H1 (cell line): ENCODE results near the gene ADGRV1. TPM values are rescaled to one million over a fixed set of nuclear protein-coding genes. Genes with fewer than 3 reads are reported as not detected.

Experiments used
- CTCF ChIA-PET: fragments of 300-600 bp; sonication (Branson Sonifier 250); formaldehyde crosslinking; loops from one replicate; lab custom pipeline; 2021; ENCODE audit not compliant: partially characterized antibody; lab: Charles Lee
- POLR2A ChIA-PET: fragments of 300-600 bp; sonication (Branson Sonifier 250); formaldehyde crosslinking; loops from one replicate; lab custom pipeline; 2021; ENCODE audit warnings: inconsistent platforms; ENCODE audit not compliant: partially characterized antibody; lab: Charles Lee
- DNase-seq, 2 experiments: peaks; one replicate each; pipeline versions ENCODE4 v3.0.0 to v3.0.0-alpha.2; 2010 to 2022; ENCODE audit warnings: low spot score in 2 of 2, low read depth in 1 of 2, mixed read lengths in 1 of 2
- FAIRE-seq: peaks from 2 replicates; lab custom pipeline; 2011; peaks lifted over from hg19 to GRCh38; lab: Jason Lieb, UNC
- H2AFZ ChIP-seq: 2 replicates; pipeline ENCODE4 v1.8.1; 2012; ENCODE audit warnings: low read length, inconsistent platforms
- H2AK5ac ChIP-seq: 2 replicates; pipeline ENCODE4 v1.6.1; 2013; ENCODE audit warnings: low read depth, low read length
- H2BK120ac ChIP-seq: replicated peaks from 2 replicates; pipeline ENCODE3; 2013; ENCODE audit warnings: low read depth, low read length, inconsistent platforms
- H2BK12ac ChIP-seq: 2 replicates; pipeline ENCODE4 v1.6.1; 2013; ENCODE audit warnings: low read depth, low read length
- H2BK15ac ChIP-seq: 2 replicates; pipeline ENCODE4 v1.6.1; 2013; ENCODE audit warnings: low read length
- H2BK20ac ChIP-seq: 2 replicates; pipeline ENCODE4 v1.6.1; 2013; ENCODE audit warnings: low read length
- H2BK5ac ChIP-seq: 2 replicates; pipeline ENCODE4 v1.6.1; 2013; ENCODE audit warnings: low read depth, low read length
- H3K14ac ChIP-seq: 2 replicates; pipeline ENCODE4 v1.6.1; 2013; ENCODE audit warnings: inconsistent platforms; ENCODE audit not compliant: insufficient read length
- H3K18ac ChIP-seq: 2 replicates; pipeline ENCODE4 v1.6.1; 2013; ENCODE audit warnings: low read length; ENCODE audit errors: extremely low read depth
- H3K23ac ChIP-seq: 2 replicates; pipeline ENCODE4 v1.6.1; 2013; ENCODE audit warnings: inconsistent platforms; ENCODE audit not compliant: insufficient read length
- H3K23me2 ChIP-seq: 2 replicates; pipeline ENCODE4 v1.6.1; 2013; ENCODE audit warnings: low read depth, low read length
- H3K27ac ChIP-seq: 2 replicates; pipeline ENCODE4 v1.6.1; 2011; ENCODE audit warnings: low read depth, low read length, inconsistent platforms
- H3K27me3 ChIP-seq, 4 experiments: replicated peaks in 1 of 4; 1 replicate in 1 of 4; 2 replicates in 3 of 4; pipeline versions ENCODE4 v1.6.1 to v1.8.1; 2011 to 2013; ENCODE audit warnings: low read length in 3 of 4, mild to moderate bottlenecking in 3 of 4, inconsistent platforms in 2 of 4, mixed read lengths in 2 of 4, moderate library complexity in 1 of 4; ENCODE audit not compliant: control insufficient read depth in 3 of 4, insufficient read depth in 3 of 4; ENCODE audit errors: extremely low read depth in 1 of 4
- H3K36me3 ChIP-seq, 4 experiments: 2 replicates each; pipeline versions ENCODE4 v1.6.1 to v1.8.1; 2011 to 2013; ENCODE audit warnings: mild to moderate bottlenecking in 4 of 4, low read length in 3 of 4, moderate library complexity in 2 of 4, control low read depth in 1 of 4, inconsistent platforms in 1 of 4; ENCODE audit not compliant: insufficient read depth in 4 of 4, control insufficient read depth in 2 of 4
- H3K4ac ChIP-seq: replicated peaks from 2 replicates; pipeline ENCODE3; 2013; ENCODE audit warnings: low read length, low read depth, mixed read lengths, inconsistent platforms; ENCODE audit not compliant: insufficient read length
- H3K4me1 ChIP-seq, 4 experiments: replicated peaks in 1 of 4; 1 replicate in 1 of 4; 2 replicates in 3 of 4; pipeline versions ENCODE4 v1.6.1 to v1.8.1; 2011 to 2013; ENCODE audit warnings: low read length in 3 of 4, inconsistent platforms in 2 of 4, mixed read lengths in 1 of 4; ENCODE audit not compliant: insufficient read depth in 4 of 4, control insufficient read depth in 3 of 4
- H3K4me2 ChIP-seq, 2 experiments: 2 replicates each; pipeline versions ENCODE4 v1.6.1 to v1.8.1; 2011 to 2013; ENCODE audit warnings: low read depth in 2 of 2, low read length in 2 of 2, control low read depth in 1 of 2, inconsistent platforms in 1 of 2, mild to moderate bottlenecking in 1 of 2; ENCODE audit not compliant: insufficient read depth in 1 of 2
- H3K4me3 ChIP-seq, 4 experiments: fragments of 200-600, 300-600 bp in 1 of 4; sonication (generic), shearing (Covaris generic), sonication (Bioruptor Twin) in 1 of 4; 2 replicates each; pipeline versions ENCODE4 v1.5.1 to v1.8.1; 2011 to 2016; ENCODE audit warnings: low read length in 4 of 4, low read depth in 3 of 4, control low read depth in 2 of 4, inconsistent platforms in 2 of 4, mild to moderate bottlenecking in 2 of 4, mixed read lengths in 1 of 4, moderate library complexity in 1 of 4; ENCODE audit not compliant: insufficient read depth in 2 of 4; ENCODE audit errors: extremely low read depth in 1 of 4
- H3K56ac ChIP-seq: replicated peaks from 2 replicates; pipeline ENCODE3; 2013; ENCODE audit warnings: low read depth, mild to moderate bottlenecking, mixed read lengths, low read length, inconsistent platforms; ENCODE audit not compliant: insufficient read length
- H3K79me1 ChIP-seq: 2 replicates; pipeline ENCODE4 v1.6.1; 2013; ENCODE audit warnings: low read depth, low read length, control low read depth
- H3K79me2 ChIP-seq, 2 experiments: 2 replicates each; pipeline versions ENCODE4 v1.6.1 to v1.8.1; 2012 to 2013; ENCODE audit warnings: low read length in 2 of 2, mild to moderate bottlenecking in 2 of 2, inconsistent platforms in 1 of 2; ENCODE audit not compliant: insufficient read depth in 2 of 2, control insufficient read depth in 1 of 2
- H3K9ac ChIP-seq, 4 experiments: replicated peaks in 1 of 4; 1 replicate in 1 of 4; 2 replicates in 3 of 4; pipeline versions ENCODE4 v1.6.1 to v1.8.1; 2011 to 2013; ENCODE audit warnings: low read depth in 3 of 4, low read length in 3 of 4, control low read depth in 2 of 4, mild to moderate bottlenecking in 2 of 4, moderate library complexity in 2 of 4, inconsistent platforms in 1 of 4; ENCODE audit errors: extremely low read depth in 1 of 4
- H3K9me3 ChIP-seq, 2 experiments: 2 replicates each; pipeline versions ENCODE4 v1.6.1 to v1.8.1; 2012 to 2013; ENCODE audit warnings: mild to moderate bottlenecking in 2 of 2, moderate library complexity in 2 of 2, control low read depth in 1 of 2, inconsistent platforms in 1 of 2, low read depth in 1 of 2, low read length in 1 of 2, mixed read lengths in 1 of 2; ENCODE audit not compliant: insufficient read depth in 2 of 2
- H4K20me1 ChIP-seq, 2 experiments: replicated peaks in 1 of 2; 2 replicates each; pipeline versions ENCODE3 to v1.8.1; 2011 to 2013; ENCODE audit warnings: inconsistent platforms in 2 of 2, low read length in 2 of 2, mild to moderate bottlenecking in 1 of 2; ENCODE audit not compliant: insufficient read depth in 2 of 2, control insufficient read depth in 1 of 2
- H4K5ac ChIP-seq: 2 replicates; pipeline ENCODE4 v1.6.1; 2013; ENCODE audit warnings: low read length, low read depth, mixed read lengths, inconsistent platforms; ENCODE audit not compliant: insufficient read length
- H4K8ac ChIP-seq: 2 replicates; pipeline ENCODE4 v1.8.0; 2013; ENCODE audit warnings: mild to moderate bottlenecking, moderate library complexity, low read length, inconsistent platforms; ENCODE audit not compliant: insufficient read depth; ENCODE audit errors: extremely low read depth
- H4K91ac ChIP-seq: replicated peaks from 2 replicates; pipeline ENCODE3; 2013; ENCODE audit warnings: low read length, mixed read lengths, inconsistent platforms; ENCODE audit not compliant: insufficient read length
- ASH2L ChIP-seq: fragments of 200-600, 300-600 bp; sonication (generic); IDR thresholded peaks from one replicate; pipeline ENCODE4 v1.7.1; 2017; ENCODE audit warnings: low read length
- BCL11A ChIP-seq, 2 experiments: IDR thresholded peaks; one replicate each; pipeline ENCODE4 v1.6.1; 2011; ENCODE audit warnings: low read depth in 2 of 2, low read length in 2 of 2, mild to moderate bottlenecking in 2 of 2
- FOSL1 ChIP-seq: IDR thresholded peaks from 2 replicates; pipeline ENCODE4 v1.6.1; 2011; ENCODE audit warnings: mild to moderate bottlenecking, low read depth, low read length, moderate library complexity; ENCODE audit not compliant: insufficient read depth
- JUN ChIP-seq: IDR thresholded peaks from 2 replicates; pipeline ENCODE4 v1.6.1; 2011; ENCODE audit warnings: low read depth, mild to moderate bottlenecking, improper control_type of control experiment, low read length
- JUND ChIP-seq: IDR thresholded peaks from 2 replicates; pipeline ENCODE4 v1.6.1; 2011; ENCODE audit warnings: mild to moderate bottlenecking, improper control_type of control experiment, low read length
- KDM4A ChIP-seq: IDR thresholded peaks from one replicate; pipeline ENCODE4 v1.7.1; 2012; ENCODE audit warnings: low read depth, mild to moderate bottlenecking, moderate library complexity, low read length, inconsistent platforms; ENCODE audit not compliant: severe bottlenecking
- POLR2A ChIP-seq, 2 experiments: IDR thresholded peaks; 1 replicate in 1 of 2; 2 replicates in 1 of 2; pipeline ENCODE4 v1.6.1; 2011; ENCODE audit warnings: low read depth in 2 of 2, low read length in 2 of 2, mild to moderate bottlenecking in 2 of 2; ENCODE audit errors: control extremely low read depth in 1 of 2
- RAD21 ChIP-seq, 2 experiments: IDR thresholded peaks in 1 of 2; conservative IDR thresholded peaks in 1 of 2; 2 replicates each; pipeline ENCODE4 v1.6.1; 2011; ENCODE audit warnings: low read depth in 2 of 2, low read length in 2 of 2, improper control_type of control experiment in 1 of 2, inconsistent platforms in 1 of 2, mild to moderate bottlenecking in 1 of 2, moderate library complexity in 1 of 2
- RBBP5 ChIP-seq: IDR thresholded peaks from 2 replicates; pipeline ENCODE4 v1.7.1; 2012; ENCODE audit warnings: low read depth, mild to moderate bottlenecking, inconsistent platforms, low read length, moderate library complexity, borderline replicate concordance
- SIN3A ChIP-seq, 2 experiments: IDR thresholded peaks in 1 of 2; conservative IDR thresholded peaks in 1 of 2; 2 replicates each; pipeline ENCODE4 v1.6.1; 2011 to 2012; ENCODE audit warnings: low read length in 2 of 2, improper control_type of control experiment in 1 of 2, low read depth in 1 of 2, mild to moderate bottlenecking in 1 of 2
- SIX5 ChIP-seq: IDR thresholded peaks from 2 replicates; pipeline ENCODE4 v1.6.1; 2011; ENCODE audit warnings: mild to moderate bottlenecking, low read depth, low read length
- SP1 ChIP-seq: IDR thresholded peaks from 2 replicates; pipeline ENCODE4 v1.6.1; 2011; ENCODE audit warnings: low read depth, low read length
- TAF1 ChIP-seq: IDR thresholded peaks from 2 replicates; pipeline ENCODE4 v1.6.1; 2011; ENCODE audit warnings: mild to moderate bottlenecking, low read depth, low read length
- TAF7 ChIP-seq: optimal IDR thresholded peaks from 2 replicates; pipeline ENCODE3; 2011; ENCODE audit warnings: low read depth, mild to moderate bottlenecking, inconsistent platforms, low read length, moderate library complexity, borderline replicate concordance
- WGBS, 2 experiments: shearing (Covaris generic) in 1 of 2; methylation state at CpG; one replicate each; pipeline versions ENCODE4 v1.1.6 to v1.1.7; 2013 to 2015; ENCODE audit warnings: low lambda C conversion rate in 2 of 2, mixed read lengths in 2 of 2, inconsistent platforms in 1 of 2, low coverage in 1 of 2, missing lambda C conversion rate in 1 of 2; ENCODE audit not compliant: insufficient replicate concordance in 2 of 2, insufficient coverage in 1 of 2, insufficient read length in 1 of 2; ENCODE audit errors: extremely low coverage in 1 of 2, missing lambda C conversion rate in 1 of 2; 5-methylcytosine and 5-hydroxymethylcytosine counted together
- polyA plus RNA-seq, 7 experiments: library from polyadenylated mRNA; depleted of rRNA in 3 of 7; stranded (reverse) in 5 of 7; unstranded in 2 of 7; fragments of >200 nt in 5 of 7; fragments of 200-250 nt in 2 of 7; gene quantifications; 1 replicate in 5 of 7; 2 replicates in 1 of 7; 4 replicates in 1 of 7; pipeline versions ENCODE4 v1.2.1 to v1.2.3, GENCODE V29; 2011 to 2013; ENCODE audit warnings: missing spikeins in 2 of 7, mixed read lengths in 2 of 7
- total RNA-seq: library from RNA; stranded (reverse); fragmentation: NEBNext Ultra II Directional; extraction: Animal tissue kit (Norgen Biotek cat#: 25700); gene quantifications from 2 replicates; pipeline ENCODE4 v1.2.1, GENCODE V29; 2021

Gene ADGRV1
- total and polyA plus RNA-seq, 2 of the 8 experiments (the other 6 are each of a cell fraction or from before 2014, with no cell fraction given), result 53.1 to 62.2 TPM

GRCh38 chr5:91183743-91184142 lies 625.1 kb downstream of the ADGRV1 start:
- Histone ChIP-seq H4K91ac (no peak overlapping the region), H3K14ac (no peak overlapping the region), H2AFZ (0 out of 2 replicates have a peak overlapping the region, but pooled peaks have one; percentile 42), H2BK12ac (no peak overlapping the region), H3K4me3 (no peak overlapping the region), H3K4ac (no peak overlapping the region), H4K20me1 (no peaks in the 10 kb centered on the region), H3K23ac (no peak overlapping the region), H4K8ac (no peak overlapping the region), H3K4me1 (peaks cover 0 to 6% (median 2%) of the 10 kb centered on the region in 4 experiments; a peak in 2 of 7 replicates), H4K5ac (peak overlapping the region; percentile 6), H3K9ac (no peak overlapping the region), H3K4me2 (no peak overlapping the region), H2AK5ac (no peak overlapping the region), H3K9me3 (no peaks in the 10 kb centered on the region), H3K27ac (no peak overlapping the region), H3K56ac (no peak overlapping the region), H3K79me1 (no peaks in the 10 kb centered on the region), H2BK20ac (no peak overlapping the region), H2BK15ac (no peak overlapping the region), H3K36me3 (no peaks in the 10 kb centered on the region), H2BK5ac (no peak overlapping the region), H3K23me2 (no peaks in the 10 kb centered on the region), H3K27me3 (no peaks in the 10 kb centered on the region), H3K18ac (no peak overlapping the region), H2BK120ac (no peak overlapping the region), H3K79me2 (no peaks in the 10 kb centered on the region)
- DNase-seq (peak in 1 of 2 experiments; percentile 9), FAIRE-seq (no peak)
- CTCF ChIA-PET, result interaction anchor here (0.7 to 3.3 kb wide), 13 partner anchors 9 to 318 kb away, joined by 3 to 22 read pairs (median 4); no protein-coding TSS in a partner anchor
- POLR2A ChIA-PET, result interaction anchor here (0.6 to 2.1 kb wide), 6 partner anchors 9 to 265 kb away, joined by 3 to 7 read pairs (median 4); no protein-coding TSS in a partner anchor
- TF ChIP-seq RAD21 (IDR thresholded peaks at IDR 0.05 in 1 of 2, conservative IDR thresholded peaks at IDR 0.05 in 1 of 2; ENCODE audit: low read depth in 2 of 2, low read length in 2 of 2) (no peak), TAF1 (no peak), POLR2A (IDR thresholded peaks at IDR 0.05; ENCODE audit: control extremely low read depth in 1 of 2, low read depth in 2 of 2, low read length in 2 of 2) (no peak), BCL11A (IDR thresholded peaks at IDR 0.05; ENCODE audit: low read depth in 2 of 2, low read length in 2 of 2) (no peak), SP1 (no peak), TAF7 (no peak), RBBP5 (no peak), ASH2L (no peak), FOSL1 (no peak), SIX5 (no peak), KDM4A (no peak), JUND (no peak), SIN3A (conservative IDR thresholded peaks at IDR 0.05 in 1 of 2, IDR thresholded peaks at IDR 0.05 in 1 of 2; ENCODE audit: low read depth in 1 of 2, low read length in 2 of 2) (no peak), JUN (no peak)
- 33% methylated on average over 4 of the region's 4 CpGs; no CpG with 5 or more reads in 1 of the 2 experiments for WGBS, 2 experiments
